Measurements from ENCODE around the gene SLC22A7. TPM values are rescaled to one million over a fixed set of nuclear protein-coding genes. Genes with fewer than 3 reads are reported as not detected.

Gene SLC22A7
- total and polyA plus RNA-seq, 8 donors, result not detected

- Histone ChIP-seq H3K27ac (no peak overlapping the region), H3K27me3 (peaks cover 6 to 54% (median 28%) of the 10 kb centered on the region in 3 donors), H3K36me3 (no peaks in the 10 kb centered on the region), H3K4me3 (peak overlapping the region in 2 of 4 donors; percentile 13 to 22), H3K9me3 (no peaks in the 10 kb centered on the region), H3K4me1 (peaks cover 0 to 9% (median 4%) of the 10 kb centered on the region in 4 donors)
- 5 to 10% (median 6%) methylated on average over 34 to 83 of the region's 83 CpGs for WGBS, 5 donors
- TF ChIP-seq EP300 (IDR thresholded peaks at IDR 0.05), result no peak
- TF ChIP-seq POLR2A (IDR thresholded peaks at IDR 0.05), result no peak
- no peak for TF ChIP-seq CTCF (IDR thresholded peaks at IDR 0.05)
- no peak for TF ChIP-seq POLR2AphosphoS5 (IDR thresholded peaks at IDR 0.05)
- peak in 1 of 2 donors; percentile 64 for DNase-seq
- intact Hi-C loops (cut with DNase I; ENCODE audit: low total_unique reads), result no loop called here
These were observed 12.9 kb upstream of the SLC22A7 start for GRCh38 chr6:43284991-43285781.

- Histone ChIP-seq H3K4me3 (no peak overlapping the region), H3K27ac (no peak overlapping the region), H3K9me3 (no peaks in the 10 kb centered on the region), H3K27me3 (peaks cover 6 to 54% (median 28%) of the 10 kb centered on the region in 3 donors), H3K36me3 (no peaks in the 10 kb centered on the region), H3K4me1 (peaks cover 0 to 9% (median 4%) of the 10 kb centered on the region in 4 donors)
- intact Hi-C loops (cut with DNase I; ENCODE audit: low total_unique reads), result no loop called here
- 74 to 93% (median 75%) methylated on average over 2 to 5 of the region's 5 CpGs for WGBS, 5 donors
- no peak for DNase-seq
- TF ChIP-seq POLR2A (IDR thresholded peaks at IDR 0.05) (no peak), CTCF (IDR thresholded peaks at IDR 0.05) (no peak), POLR2AphosphoS5 (IDR thresholded peaks at IDR 0.05) (no peak), EP300 (IDR thresholded peaks at IDR 0.05) (no peak)
These were observed 12.2 kb upstream of the SLC22A7 start for GRCh38 chr6:43285832-43286231.

- no peak overlapping the region for H3K27ac ChIP-seq
- no peak for DNase-seq
- H3K36me3 ChIP-seq, result no peaks in the 10 kb centered on the region
- no peak overlapping the region for H3K4me3 ChIP-seq
- H3K9me3 ChIP-seq, result no peaks in the 10 kb centered on the region
- peaks cover 0 to 9% (median 4%) of the 10 kb centered on the region in 4 donors for H3K4me1 ChIP-seq
- intact Hi-C loops (cut with DNase I; ENCODE audit: low total_unique reads), result no loop called here
- 89 to 98% (median 96%) methylated on average over 6 of the region's 6 CpGs for WGBS, 5 donors
- peaks cover 6 to 54% (median 28%) of the 10 kb centered on the region in 3 donors for H3K27me3 ChIP-seq
- TF ChIP-seq CTCF (IDR thresholded peaks at IDR 0.05) (no peak), EP300 (IDR thresholded peaks at IDR 0.05) (no peak), POLR2AphosphoS5 (IDR thresholded peaks at IDR 0.05) (no peak), POLR2A (IDR thresholded peaks at IDR 0.05) (no peak)
These were observed 11.5 kb upstream of the SLC22A7 start for GRCh38 chr6:43286456-43286979.

- intact Hi-C loops (cut with DNase I; ENCODE audit: low total_unique reads), result no loop called here
- Histone ChIP-seq H3K27me3 (peaks cover 6 to 51% (median 28%) of the 10 kb centered on the region in 3 donors), H3K9me3 (no peaks in the 10 kb centered on the region), H3K4me1 (peaks cover 0 to 9% (median 4%) of the 10 kb centered on the region in 4 donors), H3K27ac (no peak overlapping the region), H3K36me3 (no peaks in the 10 kb centered on the region), H3K4me3 (no peak overlapping the region)
- WGBS, 5 donors, result 54 to 73% (median 63%) methylated on average over 7 to 10 of the region's 10 CpGs
- no peak for DNase-seq
- TF ChIP-seq EP300 (IDR thresholded peaks at IDR 0.05), result no peak
- TF ChIP-seq POLR2AphosphoS5 (IDR thresholded peaks at IDR 0.05), result no peak
- TF ChIP-seq POLR2A (IDR thresholded peaks at IDR 0.05), result no peak
- TF ChIP-seq CTCF (IDR thresholded peaks at IDR 0.05), result no peak
These were observed 10.9 kb upstream of the SLC22A7 start for GRCh38 chr6:43286980-43287716.
